Measurements from ENCODE around the gene ACOT6.
A peak's percentile ranks its signal among the peaks of the same experiment; 100 is the strongest.
"Not testable (repeated sequence)": the region's sequence is repeated elsewhere in the genome, so short reads cannot be mapped to it uniquely, and the experiment has no call there.

The ACOT6 gene

GRCh38 chr14:73651005-73651404, 38.7 kb downstream of the ACOT6 start:
- DNase-seq (ENCODE audit: extremely low spot score) = no peak
- ChIA-PET CTCF (interaction anchor here (1.3 to 1.5 kb wide), 3 partner anchors 12 to 478 kb away, joined by 3 to 6 read pairs (median 3); no protein-coding TSS in a partner anchor), POLR2A (no interaction called here)
- TF ChIP-seq, protein P1, sequence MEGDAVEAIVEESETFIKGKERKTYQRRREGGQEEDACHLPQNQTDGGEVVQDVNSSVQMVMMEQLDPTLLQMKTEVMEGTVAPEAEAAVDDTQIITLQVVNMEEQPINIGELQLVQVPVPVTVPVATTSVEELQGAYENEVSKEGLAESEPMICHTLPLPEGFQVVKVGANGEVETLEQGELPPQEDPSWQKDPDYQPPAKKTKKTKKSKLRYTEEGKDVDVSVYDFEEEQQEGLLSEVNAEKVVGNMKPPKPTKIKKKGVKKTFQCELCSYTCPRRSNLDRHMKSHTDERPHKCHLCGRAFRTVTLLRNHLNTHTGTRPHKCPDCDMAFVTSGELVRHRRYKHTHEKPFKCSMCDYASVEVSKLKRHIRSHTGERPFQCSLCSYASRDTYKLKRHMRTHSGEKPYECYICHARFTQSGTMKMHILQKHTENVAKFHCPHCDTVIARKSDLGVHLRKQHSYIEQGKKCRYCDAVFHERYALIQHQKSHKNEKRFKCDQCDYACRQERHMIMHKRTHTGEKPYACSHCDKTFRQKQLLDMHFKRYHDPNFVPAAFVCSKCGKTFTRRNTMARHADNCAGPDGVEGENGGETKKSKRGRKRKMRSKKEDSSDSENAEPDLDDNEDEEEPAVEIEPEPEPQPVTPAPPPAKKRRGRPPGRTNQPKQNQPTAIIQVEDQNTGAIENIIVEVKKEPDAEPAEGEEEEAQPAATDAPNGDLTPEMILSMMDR (IDR thresholded peaks at IDR 0.05; ENCODE audit: control extremely low read depth, extremely low read depth, low read depth, missing control alignments) = no peak

DNA sequence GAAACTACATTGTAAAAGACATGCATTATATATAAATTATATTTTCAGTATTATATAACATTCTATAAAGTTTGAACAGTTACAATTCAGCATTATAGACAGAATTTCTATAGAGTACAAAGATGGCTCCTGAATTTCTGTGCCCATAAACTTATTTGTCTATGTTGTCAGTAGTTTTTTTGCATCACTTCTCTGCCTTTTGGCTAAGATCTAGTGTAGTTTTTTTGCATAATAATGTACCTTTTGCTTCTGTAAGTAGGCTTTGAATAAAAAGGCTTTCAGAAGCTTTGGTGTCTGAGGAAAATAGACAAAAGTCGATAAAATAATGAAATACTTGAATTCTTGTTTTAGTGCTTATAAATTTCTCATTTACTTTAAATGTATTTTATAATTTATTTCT, 43.5 kb downstream of the ACOT6 start:
- POLR2A ChIA-PET = no interaction called here
- CTCF ChIA-PET = interaction anchor here (1.3 to 3.3 kb wide), 3 partner anchors 11 to 67 kb away, joined by 3 to 9 read pairs (median 3); partner anchors contain the start of gene DNAL1
- TF ChIP-seq, protein P1 (IDR thresholded peaks at IDR 0.05; ENCODE audit: control extremely low read depth, extremely low read depth, low read depth, missing control alignments) = no peak
- DNase-seq (ENCODE audit: extremely low spot score) = no peak

DNA sequence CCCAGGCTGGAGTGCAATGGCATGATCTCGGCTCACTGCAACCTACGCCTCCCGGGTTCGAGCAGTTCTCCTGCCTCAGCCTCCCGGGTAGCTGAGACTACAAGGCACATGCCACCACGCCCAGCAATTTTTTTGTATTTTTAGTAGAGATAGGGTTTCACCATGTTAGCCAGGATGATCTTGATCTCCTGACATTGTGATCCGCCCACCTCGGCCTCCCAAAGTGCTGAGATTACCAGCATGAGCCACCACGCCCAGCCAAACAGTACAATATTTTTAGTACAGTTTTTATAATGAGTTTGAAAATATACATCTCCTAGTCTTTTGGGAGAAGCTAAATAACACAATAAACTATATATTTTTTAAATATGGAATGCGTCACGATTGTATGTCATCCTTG, 46.9 kb downstream of the ACOT6 start:
- DNase-seq (ENCODE audit: extremely low spot score); POLR2A ChIA-PET: not testable (repeated sequence)
- CTCF ChIA-PET = interaction anchor here (0.6 to 1.1 kb wide), 2 partner anchors 23 to 71 kb away, joined by 3 read pairs; no protein-coding TSS in a partner anchor

DNA sequence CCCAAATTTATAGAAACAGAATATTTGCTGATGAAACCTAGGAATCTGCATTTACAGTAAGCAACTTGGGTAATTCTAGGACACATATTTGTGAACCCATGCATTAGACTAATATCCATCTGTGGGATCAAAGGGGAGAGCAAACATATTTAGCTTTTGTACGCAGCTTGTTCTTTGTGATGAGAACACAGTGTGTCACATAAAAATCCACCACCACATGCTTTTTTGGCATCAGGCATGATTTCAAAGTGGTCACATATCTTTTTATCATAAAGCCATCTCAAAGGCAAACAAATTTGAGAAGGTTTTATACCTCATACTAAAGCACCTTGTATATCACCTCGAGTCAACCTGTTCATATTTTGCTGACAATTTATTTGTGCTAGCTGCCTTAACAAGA, 48.2 kb downstream of the ACOT6 start:
- ChIA-PET CTCF (interaction anchor here (0.9 to 2.0 kb wide), 4 partner anchors 8 to 47 kb away, joined by 3 to 4 read pairs (median 4); no protein-coding TSS in a partner anchor), POLR2A (no interaction called here)
- DNase-seq (ENCODE audit: extremely low spot score) = no peak
- TF ChIP-seq, protein P1 (IDR thresholded peaks at IDR 0.05; ENCODE audit: control extremely low read depth, extremely low read depth, low read depth, missing control alignments) = no peak

DNA sequence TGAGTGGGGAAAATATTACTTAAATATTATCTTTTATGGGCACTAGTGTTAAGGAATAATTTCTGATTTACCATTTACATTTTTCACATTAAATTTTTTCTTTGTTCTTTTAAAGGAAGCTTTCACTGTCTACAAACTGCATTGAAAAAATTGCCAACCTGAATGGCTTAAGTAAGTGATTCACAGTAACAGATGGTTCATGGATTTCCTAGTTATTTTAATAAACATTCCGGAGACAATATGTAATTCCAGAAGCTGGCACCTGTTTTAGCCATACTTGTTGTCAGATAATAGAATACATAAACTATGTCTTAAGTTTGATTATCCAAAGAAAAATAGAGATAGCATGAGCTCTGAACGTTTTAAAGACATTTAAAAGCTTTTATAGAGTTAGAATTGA, 49.6 kb downstream of the ACOT6 start:
- TF ChIP-seq, protein P1 (IDR thresholded peaks at IDR 0.05; ENCODE audit: control extremely low read depth, extremely low read depth, low read depth, missing control alignments) = no peak
- CTCF ChIA-PET = interaction anchor here (1.3 to 2.0 kb wide), 3 partner anchors 9 to 20 kb away, joined by 3 to 4 read pairs (median 4); no protein-coding TSS in a partner anchor
- no peak for DNase-seq (ENCODE audit: extremely low spot score)
- POLR2A ChIA-PET = no interaction called here

- ChIA-PET POLR2A (no interaction called here), CTCF (interaction anchor here (1.3 to 2.0 kb wide), 3 partner anchors 10 to 19 kb away, joined by 3 to 4 read pairs (median 4); no protein-coding TSS in a partner anchor)
- no peak for DNase-seq (ENCODE audit: extremely low spot score)
- TF ChIP-seq, protein P1 (IDR thresholded peaks at IDR 0.05; ENCODE audit: control extremely low read depth, extremely low read depth, low read depth, missing control alignments) = no peak
These were observed 50.2 kb downstream of the ACOT6 start for GRCh38 chr14:73662487-73662943.

GRCh38 chr14:73663548-73664212, 51.4 kb downstream of the ACOT6 start:
- TF ChIP-seq, protein P1 (IDR thresholded peaks at IDR 0.05; ENCODE audit: control extremely low read depth, extremely low read depth, low read depth, missing control alignments) = no peak
- peak; percentile 11 for DNase-seq (ENCODE audit: extremely low spot score)
- POLR2A ChIA-PET = no interaction called here
- CTCF ChIA-PET = interaction anchor here (1.2 to 1.3 kb wide), 2 partner anchors 20 to 30 kb away, joined by 3 to 4 read pairs; no protein-coding TSS in a partner anchor
